ENCODE data around the gene ID3. TPM values are rescaled to one million over a fixed set of nuclear protein-coding genes. Genes with fewer than 3 reads are reported as not detected.

The ID3 gene
- total and polyA plus RNA-seq, 12 donors = 44.7 to 217 (median 83.4) TPM

- TF ChIP-seq CTCF (IDR thresholded peaks at IDR 0.05) = no peak
- no peaks in the 10 kb centered on the region for H3K27me3 ChIP-seq
- H3K4me3 ChIP-seq = peak overlapping the region in 7 of 10 donors; percentile 4 to 32 (median 27)
- DNase-seq (no peak), ATAC-seq (no peak)
- peak overlapping the region; percentile 62 to 86 (median 82) for H3K27ac ChIP-seq
- 78 to 80% methylated on average over 7 of the region's 7 CpGs for WGBS, 2 donors
- H3K36me3 ChIP-seq = no peaks in the 10 kb centered on the region
- H3K4me1 ChIP-seq = peaks cover 14 to 59% (median 34%) of the 10 kb centered on the region in 9 donors
- H3K9me3 ChIP-seq = no peaks in the 10 kb centered on the region
- intact Hi-C loops (cut with DNase I) = no loop called here
Observed at GRCh38 chr1:23576338-23577055, 17.2 kb upstream of the ID3 start.

- no peak for TF ChIP-seq CTCF (IDR thresholded peaks at IDR 0.05)
- Histone ChIP-seq H3K36me3 (no peaks in the 10 kb centered on the region), H3K27ac (peak overlapping the region in 9 of 10 donors; percentile 62 to 86 (median 82)), H3K9me3 (no peaks in the 10 kb centered on the region), H3K27me3 (no peaks in the 10 kb centered on the region), H3K4me1 (peaks cover 14 to 47% (median 32%) of the 10 kb centered on the region in 9 donors), H3K4me3 (no peak overlapping the region)
- DNase-seq (no peak), ATAC-seq (peak in 4 of 8 donors; percentile 15 to 61 (median 30))
- 72% methylated on average over 5 of the region's 5 CpGs for WGBS, 2 donors
- intact Hi-C loops (cut with DNase I) = no loop called here
Observed at GRCh38 chr1:23575226-23575810, 16.0 kb upstream of the ID3 start.

- no peak for ATAC-seq
Observed at GRCh38 chr1:23574265-23574754, 15.0 kb upstream of the ID3 start.

More at GRCh38 chr1:23574265-23574754, 15.0 kb upstream of the ID3 start:
- Histone ChIP-seq H3K27me3 (peaks cover 0 to 8% (median 0%) of the 10 kb centered on the region in 7 donors), H3K4me1 (peaks cover 14 to 48% (median 32%) of the 10 kb centered on the region in 9 donors), H3K9me3 (no peaks in the 10 kb centered on the region), H3K27ac (peak overlapping the region in 2 of 10 donors; percentile 12 to 17), H3K4me3 (no peak overlapping the region), H3K36me3 (no peaks in the 10 kb centered on the region)
- DNase-seq = no peak
- intact Hi-C loops (cut with DNase I) = no loop called here
- WGBS, 2 donors = 84 to 92% methylated on average over 2 of the region's 2 CpGs
- no peak for TF ChIP-seq CTCF (IDR thresholded peaks at IDR 0.05)
